Transverse colon (tissue), 4 donors: ENCODE results near the gene MYH11. TPM values are rescaled to one million over a fixed set of nuclear protein-coding genes. Genes with fewer than 3 reads are reported as not detected.

Experiments used
- DNase-seq: peaks from one replicate; pipeline ENCODE4 v3.0.0-alpha.2; 2019
- H3K27ac ChIP-seq, 4 donors: fragments of 200-600 bp; sonication (generic); 2 replicates each; pipeline ENCODE4 v1.5.1; 2016 to 2018; ENCODE audit warnings: inconsistent platforms in 4 of 4
- H3K27me3 ChIP-seq: fragments of 200-600 bp; sonication (generic); 2 replicates; pipeline ENCODE4 v1.5.1; 2017; ENCODE audit warnings: inconsistent platforms
- H3K36me3 ChIP-seq, 4 donors: fragments of 200-600 bp; sonication (generic); 2 replicates each; pipeline ENCODE4 v1.5.1; 2017 to 2019; ENCODE audit warnings: inconsistent platforms in 4 of 4
- H3K4me1 ChIP-seq, 4 donors: fragments of 200-600 bp; sonication (generic); 2 replicates each; pipeline ENCODE4 v1.5.1; 2017 to 2020; ENCODE audit warnings: inconsistent platforms in 4 of 4
- H3K4me3 ChIP-seq, 4 donors: fragments of 200-600 bp; sonication (generic); 1 replicate in 1 of 4; 2 replicates in 3 of 4; pipeline versions ENCODE4 v1.5.1 to v1.6.1; 2017 to 2019; ENCODE audit warnings: inconsistent platforms in 4 of 4
- H3K9me3 ChIP-seq, 2 donors: fragments of 200-600 bp; sonication (generic); 2 replicates each; pipeline ENCODE4 v1.5.1; 2017 to 2019; ENCODE audit warnings: inconsistent platforms in 2 of 2
- EP300 ChIP-seq: sonication (generic); formaldehyde crosslinking; IDR thresholded peaks from one replicate; pipeline ENCODE4 v1.6.1; 2017; ENCODE audit warnings: antibody characterized with exemption, low read depth
- POLR2A ChIP-seq: fragments of 450-650 bp; IDR thresholded peaks from one replicate; pipeline ENCODE4 v1.6.1; 2016; ENCODE audit warnings: antibody characterized with exemption, mild to moderate bottlenecking, moderate library complexity
- POLR2AphosphoS5 ChIP-seq, 3 donors: sonication (generic); formaldehyde crosslinking; IDR thresholded peaks; one replicate each; pipeline ENCODE4 v1.6.1; 2016; ENCODE audit warnings: antibody characterized with exemption in 3 of 3
- whole genome bisulfite sequencing, 2 donors: methylation state at CpG; one replicate each; pipeline ENCODE4 v1.1.5; 2018; ENCODE audit warnings: low coverage in 1 of 2; 5-methylcytosine and 5-hydroxymethylcytosine counted together
- in situ Hi-C, 4 donors: fragments of 200-750 bp; cut with MboI; loops; one replicate each; pipeline versions ENCODE4 v1.15.0 to v1.15.1; 2017; ENCODE audit warnings: low sequenced_read_pairs in 3 of 4, low pct_ligation_motif_present in 1 of 4, low pct_unique_long_range_greater_than_20kb in 1 of 4
- intact Hi-C: fragments of 100-400 bp; cut with DNase I; formaldehyde crosslinking; loops from one replicate; pipeline ENCODE4 v1.15.1; 2023; ENCODE audit warnings: low total_unique reads
- total RNA-seq, 4 donors: library from RNA; depleted of rRNA; stranded (reverse); fragments of >200 nt; gene quantifications; one replicate each; pipeline ENCODE4 v1.1.0, GENCODE V29; 2016
- TF ChIP-seq, protein P1 (sequence below), 5 experiments: fragments of 200-600 bp in 3 of 5; fragments of 450-650 bp in 2 of 5; sonication (generic) in 3 of 5; IDR thresholded peaks; 1 replicate in 2 of 5; 2 replicates in 3 of 5; pipeline ENCODE4 v1.5.1; 2016 to 2017; ENCODE audit warnings: antibody characterized with exemption in 5 of 5, inconsistent platforms in 3 of 5, mild to moderate bottlenecking in 2 of 5, moderate library complexity in 1 of 5

The MYH11 gene
- total RNA-seq, 4 donors from 2014 or later, result 619 to 1,914 (median 1,058) TPM

- intact Hi-C loops (no loop called here), in situ Hi-C loops (no loop called here)
- Histone ChIP-seq H3K36me3 (peaks cover 0 to 10% (median 3%) of the 10 kb centered on the region in 4 donors), H3K27me3 (no peaks in the 10 kb centered on the region), H3K27ac (no peak overlapping the region), H3K9me3 (no peaks in the 10 kb centered on the region), H3K4me1 (no peaks in the 10 kb centered on the region), H3K4me3 (no peak overlapping the region)
- DNase-seq, result no peak
- 84% methylated on average over 18 of the region's 18 CpGs; no CpG with 5 or more reads in 1 of the 2 donors for WGBS, 2 donors
- TF ChIP-seq POLR2A, result no peak
- no peak for TF ChIP-seq EP300
- TF ChIP-seq POLR2AphosphoS5 (IDR thresholded peaks at IDR 0.05), result no peak
- TF ChIP-seq, protein P1, sequence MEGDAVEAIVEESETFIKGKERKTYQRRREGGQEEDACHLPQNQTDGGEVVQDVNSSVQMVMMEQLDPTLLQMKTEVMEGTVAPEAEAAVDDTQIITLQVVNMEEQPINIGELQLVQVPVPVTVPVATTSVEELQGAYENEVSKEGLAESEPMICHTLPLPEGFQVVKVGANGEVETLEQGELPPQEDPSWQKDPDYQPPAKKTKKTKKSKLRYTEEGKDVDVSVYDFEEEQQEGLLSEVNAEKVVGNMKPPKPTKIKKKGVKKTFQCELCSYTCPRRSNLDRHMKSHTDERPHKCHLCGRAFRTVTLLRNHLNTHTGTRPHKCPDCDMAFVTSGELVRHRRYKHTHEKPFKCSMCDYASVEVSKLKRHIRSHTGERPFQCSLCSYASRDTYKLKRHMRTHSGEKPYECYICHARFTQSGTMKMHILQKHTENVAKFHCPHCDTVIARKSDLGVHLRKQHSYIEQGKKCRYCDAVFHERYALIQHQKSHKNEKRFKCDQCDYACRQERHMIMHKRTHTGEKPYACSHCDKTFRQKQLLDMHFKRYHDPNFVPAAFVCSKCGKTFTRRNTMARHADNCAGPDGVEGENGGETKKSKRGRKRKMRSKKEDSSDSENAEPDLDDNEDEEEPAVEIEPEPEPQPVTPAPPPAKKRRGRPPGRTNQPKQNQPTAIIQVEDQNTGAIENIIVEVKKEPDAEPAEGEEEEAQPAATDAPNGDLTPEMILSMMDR (IDR thresholded peaks at IDR 0.05), result no peak
Measured at GRCh38 chr16:15737140-15737644, 119.6 kb downstream of the MYH11 start.

DNA sequence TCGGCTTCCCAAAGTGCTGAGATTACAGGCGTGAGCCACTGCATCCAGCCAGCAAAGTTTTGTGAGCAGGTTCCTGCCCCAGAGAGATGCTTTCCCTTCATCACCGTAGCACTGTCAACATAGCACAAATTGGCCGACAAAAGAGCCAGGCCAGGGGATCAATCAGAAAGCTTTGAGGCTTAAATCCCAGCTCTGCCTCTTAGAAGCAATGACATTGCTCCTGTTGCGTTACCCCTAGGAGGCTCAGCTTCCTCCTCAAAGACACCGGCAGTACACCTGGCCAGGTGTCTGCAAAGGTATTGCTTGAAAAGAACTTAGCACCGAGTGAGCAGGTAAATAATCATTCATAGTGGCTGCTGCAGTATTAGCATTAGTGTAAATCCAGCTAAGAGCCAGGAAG, 120.3 kb downstream of the MYH11 start:
- TF ChIP-seq EP300 (no peak), POLR2AphosphoS5 (IDR thresholded peaks at IDR 0.05) (no peak)
- Histone ChIP-seq H3K36me3 (peaks cover 0 to 10% (median 3%) of the 10 kb centered on the region in 4 donors), H3K4me1 (no peaks in the 10 kb centered on the region), H3K27ac (no peak overlapping the region), H3K27me3 (no peaks in the 10 kb centered on the region), H3K9me3 (no peaks in the 10 kb centered on the region), H3K4me3 (no peak overlapping the region)
- in situ Hi-C loops (no loop called here), intact Hi-C loops (no loop called here)
- no peak for DNase-seq
- WGBS, 2 donors, result 84% methylated on average over 7 of the region's 7 CpGs; no CpG with 5 or more reads in 1 of the 2 donors

- intact Hi-C loops (no loop called here), in situ Hi-C loops (no loop called here)
- TF ChIP-seq EP300 (no peak), POLR2AphosphoS5 (IDR thresholded peaks at IDR 0.05) (peak in 1 of 3 donors; percentile 38)
- Histone ChIP-seq H3K4me3 (no peak overlapping the region), H3K27ac (no peak overlapping the region), H3K36me3 (peaks cover 0 to 10% (median 3%) of the 10 kb centered on the region in 4 donors), H3K9me3 (no peaks in the 10 kb centered on the region), H3K27me3 (no peaks in the 10 kb centered on the region), H3K4me1 (no peaks in the 10 kb centered on the region)
- 87 to 90% methylated on average over 2 to 3 of the region's 3 CpGs for WGBS, 2 donors
- DNase-seq, result no peak
Measured at GRCh38 chr16:15735610-15736009, 121.2 kb downstream of the MYH11 start.

GRCh38 chr16:15732416-15732815, 124.4 kb downstream of the MYH11 start:
- TF ChIP-seq, protein P1 (IDR thresholded peaks at IDR 0.05), result no peak
- TF ChIP-seq POLR2AphosphoS5 (IDR thresholded peaks at IDR 0.05), result peak in 1 of 3 donors; percentile 37
- WGBS, 2 donors, result 83% methylated on average over 6 of the region's 6 CpGs; no CpG with 5 or more reads in 1 of the 2 donors
- intact Hi-C loops, result no loop called here
- in situ Hi-C loops, result no loop called here
- DNase-seq, result no peak
- Histone ChIP-seq H3K27me3 (no peaks in the 10 kb centered on the region), H3K4me1 (no peaks in the 10 kb centered on the region), H3K9me3 (no peaks in the 10 kb centered on the region), H3K4me3 (no peak overlapping the region), H3K27ac (peak overlapping the region in 2 of 4 donors; percentile 0 to 18), H3K36me3 (peaks cover 0 to 10% (median 0%) of the 10 kb centered on the region in 4 donors)

- H3K27me3 ChIP-seq, result no peaks in the 10 kb centered on the region
- TF ChIP-seq EP300 (no peak), POLR2A (no peak), POLR2AphosphoS5 (IDR thresholded peaks at IDR 0.05) (no peak)
- TF ChIP-seq, protein P1 (IDR thresholded peaks at IDR 0.05), result no peak
- intact Hi-C loops (no loop called here), in situ Hi-C loops (no loop called here)
- no peaks in the 10 kb centered on the region for H3K9me3 ChIP-seq
- DNase-seq, result no peak
- H3K36me3 ChIP-seq, result peaks cover 0 to 20% (median 0%) of the 10 kb centered on the region in 4 donors
- H3K4me1 ChIP-seq, result peaks cover 0 to 9% (median 2%) of the 10 kb centered on the region in 4 donors
- H3K4me3 ChIP-seq, result no peak overlapping the region
- peak overlapping the region in 1 of 4 donors; percentile 8 for H3K27ac ChIP-seq
- 88% methylated on average over 7 of the region's 7 CpGs; no CpG with 5 or more reads in 1 of the 2 donors for WGBS, 2 donors
Measured at GRCh38 chr16:15729152-15729551, 127.7 kb downstream of the MYH11 start.
